Keratinocyte (primary cell): ENCODE results near the gene USP17L28.
"Not testable (repeated sequence)": the region's sequence is repeated elsewhere in the genome, so short reads cannot be mapped to it uniquely, and the experiment has no call there.

Experiments
- CTCF ChIP-seq, 3 experiments: IDR thresholded peaks in 1 of 3; conservative IDR thresholded peaks in 1 of 3; optimal IDR thresholded peaks in 1 of 3; 2 replicates in 2 of 3; 3 replicates in 1 of 3; pipeline versions ENCODE3 to v1.5.1; 2011; ENCODE audit warnings: low read length in 3 of 3, mild to moderate bottlenecking in 3 of 3, moderate library complexity in 2 of 3, control low read depth in 1 of 3, inconsistent platforms in 1 of 3; ENCODE audit not compliant: insufficient read depth in 2 of 3; ENCODE audit errors: extremely low read depth in 1 of 3
- EZH2 ChIP-seq: IDR thresholded peaks from one replicate; pipeline ENCODE4 v1.6.1; 2012; ENCODE audit warnings: inconsistent platforms, mild to moderate bottlenecking, low read length, moderate library complexity

GRCh38 chr4:9379881-9380280, 31.2 kb downstream of the USP17L28 start:
- TF ChIP-seq CTCF (optimal IDR thresholded peaks at IDR 0.05 in 1 of 3, IDR thresholded peaks at IDR 0.05 in 1 of 3, conservative IDR thresholded peaks at IDR 0.05 in 1 of 3; ENCODE audit: extremely low read depth in 1 of 3, insufficient read depth in 2 of 3, low read length in 3 of 3); EZH2: not testable (repeated sequence)
